NCI-H2107 (cell line): ENCODE data around the gene PCDH9.

Experiments
- DNase-seq: peaks from one replicate; lab custom pipeline; 2025; lab: John Stamatoyannopoulos, UW

PCDH9 gene

GRCh38 chr13:66459143-66459542, 771.0 kb downstream of the PCDH9 start:
- DNase-seq = no peak

- DNase-seq = no peak
These were observed 783.7 kb downstream of the PCDH9 start for GRCh38 chr13:66446413-66446812.

- no peak for DNase-seq
These were observed 786.2 kb downstream of the PCDH9 start for GRCh38 chr13:66443926-66444325.

- no peak for DNase-seq
These were observed 789.2 kb downstream of the PCDH9 start for GRCh38 chr13:66440938-66441337.

- no peak for DNase-seq
These were observed 799.4 kb downstream of the PCDH9 start for GRCh38 chr13:66430728-66431127.

GRCh38 chr13:66430269-66430668, 799.9 kb downstream of the PCDH9 start:
- no peak for DNase-seq

GRCh38 chr13:66429156-66429555, 801.0 kb downstream of the PCDH9 start:
- no peak for DNase-seq

- no peak for DNase-seq
These were observed 802.7 kb downstream of the PCDH9 start for GRCh38 chr13:66427458-66427861.

GRCh38 chr13:66425741-66426140, 804.4 kb downstream of the PCDH9 start:
- no peak for DNase-seq

- DNase-seq = no peak
These were observed 805.7 kb downstream of the PCDH9 start for GRCh38 chr13:66424422-66424821.

- DNase-seq = no peak
These were observed 814.7 kb downstream of the PCDH9 start for GRCh38 chr13:66415444-66415843.

- no peak for DNase-seq
These were observed 815.9 kb downstream of the PCDH9 start for GRCh38 chr13:66414066-66414800.

- DNase-seq = no peak
These were observed 819.8 kb downstream of the PCDH9 start for GRCh38 chr13:66410314-66410713.

- DNase-seq = no peak
These were observed 820.6 kb downstream of the PCDH9 start for GRCh38 chr13:66409542-66409941.

- no peak for DNase-seq
These were observed 823.0 kb downstream of the PCDH9 start for GRCh38 chr13:66407128-66407527.

- no peak for DNase-seq
These were observed 824.0 kb downstream of the PCDH9 start for GRCh38 chr13:66405908-66406802.

GRCh38 chr13:66402546-66402945, 827.6 kb downstream of the PCDH9 start:
- DNase-seq = no peak

GRCh38 chr13:66402066-66402465, 828.1 kb downstream of the PCDH9 start:
- DNase-seq = no peak

GRCh38 chr13:66400292-66400691, 829.8 kb downstream of the PCDH9 start:
- DNase-seq = no peak

- no peak for DNase-seq
These were observed 830.3 kb downstream of the PCDH9 start for GRCh38 chr13:66399873-66400272.

- no peak for DNase-seq
These were observed 833.0 kb downstream of the PCDH9 start for GRCh38 chr13:66397133-66397532.

GRCh38 chr13:66391322-66391721, 838.8 kb downstream of the PCDH9 start:
- DNase-seq = no peak

GRCh38 chr13:66378894-66379293, 851.2 kb downstream of the PCDH9 start:
- no peak for DNase-seq
